Bronchial epithelial cell (primary cell): Measurements from ENCODE around the gene RYR2. TPM values are rescaled to one million over a fixed set of nuclear protein-coding genes. Genes with fewer than 3 reads are reported as not detected.
A peak's percentile ranks its signal among the peaks of the same experiment; 100 is the strongest.

ENCODE experiments used
- DNase-seq: peaks from one replicate; pipeline ENCODE4 v3.0.0-alpha.2; 2010; ENCODE audit warnings: low read depth
- FAIRE-seq: peaks from 2 replicates; lab custom pipeline; 2011; peaks lifted over from hg19 to GRCh38; lab: Jason Lieb, UNC
- H3K27me3 ChIP-seq: 2 replicates; pipeline ENCODE4 v1.5.1; 2011; ENCODE audit warnings: low read length; ENCODE audit not compliant: control insufficient read depth, insufficient read depth
- H3K36me3 ChIP-seq: 2 replicates; pipeline ENCODE4 v1.5.1; 2011; ENCODE audit warnings: low read length; ENCODE audit not compliant: control insufficient read depth, insufficient read depth
- H3K4me3 ChIP-seq: 2 replicates; pipeline ENCODE4 v1.5.1; 2011; ENCODE audit warnings: mild to moderate bottlenecking, low read depth, low read length, control low read depth
- total RNA-seq: library from RNA; depleted of rRNA; stranded (reverse); fragments of >200 nt; gene quantifications from 2 replicates; pipeline ENCODE4 v1.2.1, GENCODE V29; 2014
- TF ChIP-seq, protein P1 (sequence below): IDR thresholded peaks from 2 replicates; pipeline ENCODE4 v1.5.1; 2011; ENCODE audit warnings: mild to moderate bottlenecking, moderate library complexity, low read length, control low read depth, inconsistent platforms; ENCODE audit not compliant: insufficient read depth, severe bottlenecking

The RYR2 gene
- total RNA-seq, 1 donor from 2014 or later, result not detected

DNA sequence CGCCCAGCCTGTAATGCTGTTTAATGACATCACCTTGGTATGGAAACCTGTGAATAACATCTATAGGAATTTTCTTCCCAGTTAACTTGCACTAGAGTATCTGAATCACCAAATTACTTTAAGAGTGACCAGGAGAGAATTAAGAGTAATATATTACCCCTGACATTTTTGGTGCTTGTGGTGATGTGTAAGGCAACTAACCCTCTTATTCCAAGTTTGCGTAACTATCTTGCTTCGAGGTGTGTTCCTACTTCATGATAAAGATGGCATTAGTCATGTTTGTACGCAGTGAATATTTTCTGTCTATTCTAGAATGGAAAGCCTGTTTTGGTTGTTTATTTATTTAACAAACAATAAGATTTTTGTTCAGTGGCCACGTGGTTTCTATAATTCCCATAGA lies 717.4 kb downstream of the RYR2 start:
- DNase-seq (peak; percentile 52), FAIRE-seq (no peak)
- Histone ChIP-seq H3K4me3 (no peak overlapping the region), H3K36me3 (no peaks in the 10 kb centered on the region), H3K27me3 (no peaks in the 10 kb centered on the region)
- TF ChIP-seq, protein P1, sequence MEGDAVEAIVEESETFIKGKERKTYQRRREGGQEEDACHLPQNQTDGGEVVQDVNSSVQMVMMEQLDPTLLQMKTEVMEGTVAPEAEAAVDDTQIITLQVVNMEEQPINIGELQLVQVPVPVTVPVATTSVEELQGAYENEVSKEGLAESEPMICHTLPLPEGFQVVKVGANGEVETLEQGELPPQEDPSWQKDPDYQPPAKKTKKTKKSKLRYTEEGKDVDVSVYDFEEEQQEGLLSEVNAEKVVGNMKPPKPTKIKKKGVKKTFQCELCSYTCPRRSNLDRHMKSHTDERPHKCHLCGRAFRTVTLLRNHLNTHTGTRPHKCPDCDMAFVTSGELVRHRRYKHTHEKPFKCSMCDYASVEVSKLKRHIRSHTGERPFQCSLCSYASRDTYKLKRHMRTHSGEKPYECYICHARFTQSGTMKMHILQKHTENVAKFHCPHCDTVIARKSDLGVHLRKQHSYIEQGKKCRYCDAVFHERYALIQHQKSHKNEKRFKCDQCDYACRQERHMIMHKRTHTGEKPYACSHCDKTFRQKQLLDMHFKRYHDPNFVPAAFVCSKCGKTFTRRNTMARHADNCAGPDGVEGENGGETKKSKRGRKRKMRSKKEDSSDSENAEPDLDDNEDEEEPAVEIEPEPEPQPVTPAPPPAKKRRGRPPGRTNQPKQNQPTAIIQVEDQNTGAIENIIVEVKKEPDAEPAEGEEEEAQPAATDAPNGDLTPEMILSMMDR, result no peak

DNA sequence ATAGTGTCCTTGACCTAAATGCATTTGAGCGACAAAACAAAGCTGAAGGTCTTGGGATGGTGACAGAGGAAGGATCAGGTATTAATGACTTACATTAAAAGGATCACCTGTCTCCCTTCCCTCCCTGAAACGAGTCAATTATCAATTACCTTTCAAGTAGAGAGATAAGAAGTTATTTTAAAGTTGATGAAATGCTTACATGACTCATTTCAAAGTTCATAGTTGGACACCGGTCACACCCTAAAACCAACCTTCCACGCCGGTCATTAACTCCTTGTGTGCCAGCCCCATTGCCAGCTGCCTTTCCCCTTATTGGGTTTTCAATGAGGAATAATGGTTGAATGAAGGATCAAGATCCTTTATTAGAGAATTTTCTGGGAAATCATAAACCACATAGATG lies 719.0 kb downstream of the RYR2 start:
- no peaks in the 10 kb centered on the region for H3K27me3 ChIP-seq
- DNase-seq (no peak), FAIRE-seq (no peak)
- TF ChIP-seq, protein P1, result no peak
- no peaks in the 10 kb centered on the region for H3K36me3 ChIP-seq
- no peak overlapping the region for H3K4me3 ChIP-seq

DNA sequence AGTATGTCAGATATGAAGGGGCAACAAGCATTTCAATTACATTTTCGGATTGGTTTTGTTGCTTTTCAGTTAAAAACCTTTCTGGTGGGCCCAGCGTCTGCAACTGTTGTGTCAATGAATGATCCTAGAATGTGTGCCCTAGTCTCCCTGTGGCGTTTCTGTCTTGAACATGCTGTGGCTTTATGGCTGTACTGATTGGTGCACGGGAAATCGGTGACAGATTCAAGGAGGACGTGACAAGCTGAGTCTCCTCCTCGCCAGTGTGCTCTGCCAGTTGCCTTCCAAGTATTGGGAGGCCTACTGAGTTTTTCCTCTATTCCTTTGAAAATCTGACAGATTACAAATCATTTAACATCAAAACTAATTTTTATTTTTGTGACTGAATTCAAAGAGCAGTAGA lies 721.2 kb downstream of the RYR2 start:
- TF ChIP-seq, protein P1, result no peak
- Histone ChIP-seq H3K4me3 (no peak overlapping the region), H3K36me3 (no peaks in the 10 kb centered on the region), H3K27me3 (no peaks in the 10 kb centered on the region)
- DNase-seq, result no peak
- FAIRE-seq, result no peak

DNA sequence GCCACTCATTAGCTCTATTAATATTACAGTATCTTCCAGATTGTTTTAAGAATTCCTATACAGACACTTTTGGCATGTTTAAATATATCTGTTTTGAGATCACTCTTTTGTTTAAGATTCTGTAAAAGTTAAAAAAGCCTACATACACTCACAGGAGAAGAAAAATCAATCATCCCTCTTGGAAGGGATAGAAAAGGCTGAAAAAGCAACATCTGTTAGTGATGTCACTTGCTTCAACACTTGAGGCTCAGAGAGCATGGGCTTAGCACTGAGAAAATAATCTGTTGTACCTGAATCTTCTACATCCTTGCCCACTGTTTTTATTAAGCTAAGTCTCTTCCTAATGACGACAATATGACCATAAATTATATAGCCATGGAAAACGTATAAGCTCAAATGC lies 721.8 kb downstream of the RYR2 start:
- TF ChIP-seq, protein P1, result no peak
- H3K4me3 ChIP-seq, result no peak overlapping the region
- no peak for FAIRE-seq
- H3K27me3 ChIP-seq, result no peaks in the 10 kb centered on the region
- DNase-seq, result no peak
- H3K36me3 ChIP-seq, result no peaks in the 10 kb centered on the region

DNA sequence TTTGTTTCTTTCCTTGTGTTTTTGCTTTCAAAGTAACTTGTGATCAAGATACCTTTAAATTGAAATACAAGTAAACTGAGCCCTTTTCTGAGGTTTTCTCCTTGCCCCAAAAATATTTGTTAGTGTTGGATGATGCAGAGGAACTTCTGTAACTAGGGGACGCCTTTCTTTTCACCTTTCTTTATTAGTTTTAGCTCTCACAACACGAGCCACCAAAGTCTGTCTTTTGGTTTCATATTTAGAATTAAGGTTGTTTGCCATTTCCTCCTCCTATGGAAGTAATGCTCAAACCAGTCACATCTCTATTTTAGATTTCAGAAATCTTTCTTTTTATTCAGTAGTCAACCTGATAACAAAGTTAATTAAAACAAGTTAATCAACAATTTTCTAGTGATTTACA lies 727.9 kb downstream of the RYR2 start:
- TF ChIP-seq, protein P1, result no peak
- DNase-seq (no peak), FAIRE-seq (no peak)

DNA sequence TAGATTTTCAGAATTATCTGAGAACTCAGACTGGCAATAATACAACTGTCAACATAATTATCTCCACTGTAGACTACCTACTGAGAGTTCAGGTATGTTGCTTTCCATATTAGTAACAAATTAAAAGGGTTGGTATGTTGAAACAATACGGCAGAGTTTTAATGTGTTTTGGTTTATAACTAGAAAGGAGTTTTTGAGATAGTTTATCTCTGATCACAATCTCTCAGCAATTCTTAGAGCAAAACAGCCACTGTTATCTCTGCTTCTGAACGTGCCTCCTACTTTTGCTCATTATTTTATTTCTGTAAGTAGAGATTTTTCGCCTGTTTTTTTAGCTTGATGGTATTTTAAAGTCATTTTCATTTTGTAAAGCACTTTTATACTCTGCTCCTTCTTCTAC lies 730.0 kb downstream of the RYR2 start:
- Histone ChIP-seq H3K4me3 (no peak overlapping the region), H3K36me3 (no peaks in the 10 kb centered on the region), H3K27me3 (no peaks in the 10 kb centered on the region)
- no peak for DNase-seq
- TF ChIP-seq, protein P1, result no peak
- FAIRE-seq, result no peak

More for the DNA sequence above, 727.9 kb downstream of the RYR2 start:
- H3K27me3 ChIP-seq, result no peaks in the 10 kb centered on the region
- no peaks in the 10 kb centered on the region for H3K36me3 ChIP-seq
- H3K4me3 ChIP-seq, result no peak overlapping the region
